IMR-90 (cell line): ENCODE results near the gene MSI1. TPM values are rescaled to one million over a fixed set of nuclear protein-coding genes. Genes with fewer than 3 reads are reported as not detected.

Experiments
- ATAC-seq: fragments of 200-7000 bp; cut with Tn5 transposase; 2 replicates; pipeline ENCODE4 v1.9.1; 2020; ENCODE audit warnings: low read depth, mild to moderate bottlenecking, moderate library complexity
- BruUV-seq: library from RNA; stranded (reverse); fragments of 400-500 nt; replicated peaks from 2 replicates; lab custom pipeline; 2021; lab: Mats Ljungman, UMichigan
- CTCF ChIA-PET: fragments of 300-600 bp; formaldehyde crosslinking; extraction: SDS; loops from one replicate; lab custom pipeline; 2021; ENCODE audit warnings: antibody characterized with exemption; lab: Yijun Ruan, JAX
- POLR2A ChIA-PET: fragments of 300-600 bp; sonication (Branson Sonifier 250); formaldehyde crosslinking; loops from one replicate; lab custom pipeline; 2022; ENCODE audit warnings: antibody characterized with exemption; ENCODE audit not compliant: unreplicated experiment; lab: Charles Lee
- DNase-seq: peaks from one replicate; pipeline ENCODE4 v3.0.0; 2013
- H2AFZ ChIP-seq: replicated peaks from 2 replicates; pipeline ENCODE3; 2013; ENCODE audit warnings: low read length, mild to moderate bottlenecking; ENCODE audit not compliant: poor library complexity
- H2AK5ac ChIP-seq: 2 replicates; pipeline ENCODE4 v1.6.1; 2013; ENCODE audit warnings: low read depth, low read length, inconsistent platforms
- H2AK9ac ChIP-seq: replicated peaks from 2 replicates; pipeline ENCODE3; 2013; ENCODE audit warnings: mild to moderate bottlenecking, low read depth, low read length, moderate library complexity; ENCODE audit not compliant: poor library complexity
- H2BK120ac ChIP-seq: 2 replicates; pipeline ENCODE4 v1.6.1; 2013; ENCODE audit warnings: low read depth, low read length, inconsistent platforms
- H2BK15ac ChIP-seq: 3 replicates; pipeline ENCODE4 v1.6.1; 2013; ENCODE audit warnings: low read depth, low read length, inconsistent platforms
- H2BK20ac ChIP-seq: 2 replicates; pipeline ENCODE4 v1.6.1; 2013; ENCODE audit warnings: low read depth, mild to moderate bottlenecking, inconsistent platforms, low read length, moderate library complexity
- H2BK5ac ChIP-seq: 2 replicates; pipeline ENCODE4 v1.6.1; 2013; ENCODE audit warnings: mild to moderate bottlenecking, low read depth, low read length, inconsistent platforms; ENCODE audit not compliant: poor library complexity, severe bottlenecking
- H3K14ac ChIP-seq: replicated peaks from 2 replicates; pipeline ENCODE4 v1.6.1; 2013; ENCODE audit warnings: low read depth, low read length, inconsistent platforms
- H3K18ac ChIP-seq: 2 replicates; pipeline ENCODE4 v1.6.1; 2013; ENCODE audit warnings: low read depth, low read length, control low read depth
- H3K23ac ChIP-seq: 2 replicates; pipeline ENCODE4 v1.6.1; 2013; ENCODE audit warnings: low read depth, low read length, inconsistent platforms
- H3K27ac ChIP-seq: 2 replicates; pipeline ENCODE4 v1.5.1; 2013; ENCODE audit warnings: mild to moderate bottlenecking, control low read depth, low read length; ENCODE audit not compliant: insufficient read depth
- H3K27me3 ChIP-seq: 2 replicates; pipeline ENCODE4 v1.6.1; 2013; ENCODE audit warnings: low read length; ENCODE audit not compliant: control insufficient read depth, insufficient read depth
- H3K36me3 ChIP-seq: 2 replicates; pipeline ENCODE4 v1.6.1; 2013; ENCODE audit warnings: low read length, mixed read lengths; ENCODE audit not compliant: control insufficient read depth, insufficient read depth
- H3K4ac ChIP-seq: 2 replicates; pipeline ENCODE4 v1.6.1; 2013; ENCODE audit warnings: low read depth, low read length, inconsistent platforms
- H3K4me1 ChIP-seq: 2 replicates; pipeline ENCODE4 v1.6.1; 2013; ENCODE audit warnings: low read length, mixed read lengths; ENCODE audit not compliant: control insufficient read depth, insufficient read depth
- H3K4me2 ChIP-seq: 2 replicates; pipeline ENCODE4 v1.6.1; 2013; ENCODE audit warnings: low read depth, mild to moderate bottlenecking, control low read depth, low read length, moderate library complexity
- H3K4me3 ChIP-seq: 2 replicates; pipeline ENCODE4 v1.5.1; 2013; ENCODE audit warnings: low read depth, mild to moderate bottlenecking, control low read depth, low read length, moderate library complexity; ENCODE audit not compliant: insufficient read depth
- H3K56ac ChIP-seq: 2 replicates; pipeline ENCODE4 v1.6.1; 2013; ENCODE audit warnings: low read length, inconsistent platforms; ENCODE audit not compliant: insufficient read depth; ENCODE audit errors: extremely low read depth
- H3K79me1 ChIP-seq, 2 experiments: 2 replicates each; pipeline ENCODE4 v1.6.1; 2013; ENCODE audit warnings: low read length in 2 of 2, inconsistent platforms in 1 of 2, low read depth in 1 of 2
- H3K9ac ChIP-seq: 2 replicates; pipeline ENCODE4 v1.6.1; 2013; ENCODE audit warnings: low read depth, low read length, control low read depth
- H3K9me1 ChIP-seq: 2 replicates; pipeline ENCODE4 v1.6.1; 2013; ENCODE audit warnings: low read length, inconsistent platforms; ENCODE audit not compliant: insufficient read depth
- H3K9me3 ChIP-seq: 2 replicates; pipeline ENCODE4 v1.6.1; 2013; ENCODE audit warnings: low read length; ENCODE audit not compliant: control insufficient read depth, insufficient read depth
- H4K20me1 ChIP-seq: 2 replicates; pipeline ENCODE4 v1.6.1; 2013; ENCODE audit warnings: low read length, inconsistent platforms; ENCODE audit not compliant: insufficient read depth
- H4K5ac ChIP-seq: 2 replicates; pipeline ENCODE4 v1.6.1; 2013; ENCODE audit warnings: mild to moderate bottlenecking, low read depth, low read length, control low read depth
- H4K8ac ChIP-seq, 2 experiments: 2 replicates each; pipeline ENCODE4 v1.6.1; 2013; ENCODE audit warnings: low read depth in 2 of 2, low read length in 2 of 2, control low read depth in 1 of 2, inconsistent platforms in 1 of 2
- H4K91ac ChIP-seq: 2 replicates; pipeline ENCODE4 v1.6.1; 2013; ENCODE audit warnings: low read depth, low read length, inconsistent platforms; ENCODE audit not compliant: insufficient read depth
- MAFK ChIP-seq: IDR thresholded peaks from 2 replicates; pipeline ENCODE4 v1.6.1; 2012; ENCODE audit warnings: low read depth, low read length, improper control_type of control experiment
- MAZ ChIP-seq: IDR thresholded peaks from 2 replicates; pipeline ENCODE4 v1.6.1; 2012; ENCODE audit warnings: low read depth, mild to moderate bottlenecking, low read length, improper control_type of control experiment, moderate library complexity, borderline replicate concordance
- RFX5 ChIP-seq: IDR thresholded peaks from 2 replicates; pipeline ENCODE4 v1.8.0; 2012; ENCODE audit warnings: low read depth, mild to moderate bottlenecking, low read length, moderate library complexity
- WGBS, 2 experiments: methylation state at CpG; one replicate each; pipeline versions ENCODE4 v1.1.5 to v1.1.7; 2013; ENCODE audit warnings: missing lambda C conversion rate in 2 of 2; ENCODE audit not compliant: insufficient read length in 1 of 2; ENCODE audit errors: extremely low coverage in 2 of 2; 5-methylcytosine and 5-hydroxymethylcytosine counted together
- dilution Hi-C: fragments of 300-500 bp; cut with HindIII; formaldehyde crosslinking; loops from one replicate; pipeline ENCODE4 v1.14.3; 2018; ENCODE audit warnings: low sequenced_read_pairs; ENCODE audit not compliant: unreplicated experiment
- in situ Hi-C: fragments of 300-500 bp; cut with MboI; formaldehyde crosslinking; loops from 3 replicates; pipeline ENCODE4 v1.14.3; 2019; ENCODE audit warnings: low sequenced_read_pairs, inconsistent platforms, mixed read lengths
- intact Hi-C: fragments of 100-400 bp; cut with micrococcal nuclease; formaldehyde crosslinking; loops from 2 replicates; pipeline ENCODE4 v1.10.0; 2022
- polyA plus RNA-seq, 3 experiments: library from polyadenylated mRNA; depleted of rRNA; stranded (reverse); fragments of >200 nt; gene quantifications; 2 replicates each; pipeline ENCODE4 v1.2.3, GENCODE V29; 2012; ENCODE audit warnings: low replicate concordance in 1 of 3
- total RNA-seq: library from RNA; depleted of rRNA; stranded (reverse); fragments of >200 nt; gene quantifications from 2 replicates; pipeline ENCODE4 v1.2.3, GENCODE V29; 2012
- TF ChIP-seq, protein P1 (sequence below): fragments of 150-350 bp; IDR thresholded peaks from 2 replicates; pipeline ENCODE4 v1.6.1; 2017; ENCODE audit warnings: mild to moderate bottlenecking, antibody characterized with exemption, low read length, low read depth

MSI1 gene
- total and polyA plus RNA-seq, 2 of the 4 experiments (the other 2 are of a cell fraction), result not detected

DNA sequence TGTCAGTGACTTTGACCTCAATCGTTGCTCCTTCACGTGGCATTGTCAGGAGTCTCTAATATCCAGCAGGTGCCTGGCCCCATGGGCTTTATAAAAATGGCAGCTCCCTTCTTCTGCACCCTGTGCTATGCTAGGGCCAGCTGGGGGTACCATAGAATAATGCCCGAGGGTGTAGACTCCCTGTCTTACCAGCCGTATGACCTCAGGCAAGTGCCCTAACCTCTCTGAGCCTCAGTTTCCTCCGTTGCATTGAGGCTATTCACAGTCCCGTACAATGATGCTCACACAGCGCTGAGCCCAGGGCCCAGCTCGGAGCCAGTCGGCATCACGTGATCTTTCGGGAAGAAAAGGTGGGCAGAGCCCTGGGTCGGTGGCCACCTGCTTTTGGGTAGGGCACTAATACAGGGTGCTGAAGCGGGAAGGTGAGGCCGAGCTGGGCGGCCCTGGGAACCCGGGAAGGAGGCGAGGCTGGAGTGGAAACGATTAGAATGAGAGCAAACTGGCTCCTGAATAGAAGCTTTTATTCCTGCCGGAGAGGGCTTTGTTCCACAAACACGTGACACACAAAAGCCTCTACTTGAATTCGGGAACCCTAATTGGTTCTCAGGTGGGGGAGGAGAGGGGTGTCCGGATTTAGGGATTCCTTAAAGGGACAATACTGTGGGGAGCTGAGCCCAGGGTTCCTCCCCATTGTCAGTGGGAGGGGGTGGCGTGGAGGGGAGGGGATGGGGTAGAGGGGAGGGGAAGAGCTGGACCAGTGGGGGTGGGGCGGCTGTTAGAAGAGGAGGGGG, 19.9 kb upstream of the MSI1 start:
- Histone ChIP-seq H4K91ac (no peak overlapping the region), H3K14ac (no peak overlapping the region), H2BK120ac (no peak overlapping the region), H4K8ac (no peak overlapping the region), H3K23ac (no peak overlapping the region), H3K4me2 (no peak overlapping the region), H2AFZ (peak overlapping the region; percentile 41), H3K9ac (no peak overlapping the region), H2BK5ac (no peak overlapping the region), H3K4ac (no peak overlapping the region), H2AK5ac (no peak overlapping the region), H2AK9ac (no peak overlapping the region), H3K27ac (no peak overlapping the region), H3K36me3 (no peaks in the 10 kb centered on the region), H3K18ac (no peak overlapping the region), H4K20me1 (no peaks in the 10 kb centered on the region; the same call in 1 of the 2 replicates), H3K9me1 (no peaks in the 10 kb centered on the region), H4K5ac (no peak overlapping the region), H2BK20ac (no peak overlapping the region), H3K4me1 (no peaks in the 10 kb centered on the region), H3K9me3 (no peaks in the 10 kb centered on the region), H3K4me3 (no peak overlapping the region), H2BK15ac (no peak overlapping the region), H3K27me3 (peaks cover 44% of the 10 kb centered on the region), H3K56ac (no peak overlapping the region), H3K79me1 (no peaks in the 10 kb centered on the region)
- DNase-seq, result no peak
- TF ChIP-seq RFX5 (no peak), MAZ (no peak), MAFK (no peak)
- TF ChIP-seq, protein P1, sequence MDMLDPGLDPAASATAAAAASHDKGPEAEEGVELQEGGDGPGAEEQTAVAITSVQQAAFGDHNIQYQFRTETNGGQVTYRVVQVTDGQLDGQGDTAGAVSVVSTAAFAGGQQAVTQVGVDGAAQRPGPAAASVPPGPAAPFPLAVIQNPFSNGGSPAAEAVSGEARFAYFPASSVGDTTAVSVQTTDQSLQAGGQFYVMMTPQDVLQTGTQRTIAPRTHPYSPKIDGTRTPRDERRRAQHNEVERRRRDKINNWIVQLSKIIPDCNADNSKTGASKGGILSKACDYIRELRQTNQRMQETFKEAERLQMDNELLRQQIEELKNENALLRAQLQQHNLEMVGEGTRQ, result peak; percentile 28
- 11% methylated on average over 3 of the region's 24 CpGs; no CpG with 5 or more reads in 1 of the 2 experiments for WGBS, 2 experiments
- in situ Hi-C loops (no loop called here), intact Hi-C loops (no loop called here), dilution Hi-C loops (no loop called here)
- POLR2A ChIA-PET, result no interaction called here
- no TSS peak for BruUV-seq
- ATAC-seq, result no peak
- CTCF ChIA-PET, result no interaction called here
